ENCODE data around the gene GHRL. TPM values are rescaled to one million over a fixed set of nuclear protein-coding genes. Genes with fewer than 3 reads are reported as not detected.

GHRL gene
- total RNA-seq, 1 donor from 2014 or later, result not detected

DNA sequence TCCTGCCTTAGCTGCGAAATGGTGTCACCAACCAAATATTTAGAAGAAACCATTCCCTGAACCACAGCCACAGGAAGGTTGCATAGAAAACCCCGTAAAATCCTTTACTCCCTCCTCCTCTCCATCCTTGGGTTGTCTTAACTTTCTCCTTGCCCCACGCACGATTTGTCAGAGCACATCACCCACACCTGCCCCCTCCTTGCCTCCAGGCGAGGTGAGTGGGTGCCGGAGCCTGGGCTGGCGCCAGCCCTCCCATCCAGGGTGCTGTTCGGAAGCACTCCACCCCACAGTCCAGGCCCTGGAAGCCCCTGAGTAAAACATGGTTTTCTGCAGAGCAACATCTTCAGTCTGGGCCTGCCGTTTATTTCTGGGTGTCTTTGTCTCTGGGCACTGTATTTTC, 3.7 kb downstream of the GHRL start:
- no peaks in the 10 kb centered on the region for H3K36me3 ChIP-seq
- no peak overlapping the region for H3K4me3 ChIP-seq
- no peaks in the 10 kb centered on the region for H3K79me2 ChIP-seq (ENCODE audit: low read depth)
- H3K4me3 Mint-ChIP-seq, result no peak overlapping the region
- no peaks in the 10 kb centered on the region for H3K9me3 ChIP-seq (ENCODE audit: low read depth)
- no peak overlapping the region for H3K4me2 ChIP-seq
- no peak overlapping the region for H3K9ac ChIP-seq
- TF ChIP-seq EZH2phosphoT487 (IDR thresholded peaks at IDR 0.05), result no peak
- TF ChIP-seq CTCF (IDR thresholded peaks at IDR 0.05), result no peak
- no peak for TF ChIP-seq EZH2 (IDR thresholded peaks at IDR 0.05)
- no peak overlapping the region for H3K27ac ChIP-seq
- peaks cover 2% of the 10 kb centered on the region for H3K27me3 Mint-ChIP-seq (ENCODE audit: insufficient read depth, low read depth)
- no peaks in the 10 kb centered on the region for H3F3A ChIP-seq (ENCODE audit: low read depth)
- H3K4me1 ChIP-seq, result peaks cover 16% of the 10 kb centered on the region
- no peaks in the 10 kb centered on the region for H4K20me1 ChIP-seq (ENCODE audit: low read depth)
- H2AFZ ChIP-seq (replicated peaks), result no peak overlapping the region
- H3K9me3 Mint-ChIP-seq, result no peaks in the 10 kb centered on the region
- peaks cover 24% of the 10 kb centered on the region for H3K4me1 Mint-ChIP-seq
- no peak for DNase-seq (ENCODE audit: low spot score)
- no peaks in the 10 kb centered on the region for H3K27me3 ChIP-seq
- peaks cover 5% of the 10 kb centered on the region for H3K36me3 Mint-ChIP-seq
- H3K27ac Mint-ChIP-seq, result no peak overlapping the region

DNA sequence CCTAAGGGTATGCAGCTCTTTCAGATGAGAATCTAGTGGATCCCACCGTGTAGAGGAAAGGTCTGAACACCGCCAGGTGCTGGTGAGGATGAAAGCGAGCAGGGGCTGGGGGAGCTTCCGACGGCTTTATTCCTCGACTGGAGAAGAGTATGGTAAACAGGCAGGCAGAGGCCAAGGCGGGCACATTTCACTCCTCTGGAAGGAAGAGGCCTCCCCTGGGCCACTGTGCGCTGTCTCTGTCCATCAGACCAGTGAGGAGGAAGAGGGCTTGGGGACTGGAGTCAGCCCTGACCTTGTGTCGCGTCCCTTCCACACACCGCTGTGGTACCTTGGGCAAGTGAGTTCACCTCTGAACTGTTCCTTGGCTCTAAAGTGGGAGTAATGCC, 4.2 kb downstream of the GHRL start:
- Histone ChIP-seq H3K9ac (no peak overlapping the region), H3K27ac (no peak overlapping the region), H3K27me3 (no peaks in the 10 kb centered on the region), H3K4me2 (no peak overlapping the region), H3K4me3 (no peak overlapping the region), H3K36me3 (no peaks in the 10 kb centered on the region), H3K4me1 (peaks cover 16% of the 10 kb centered on the region), H3K79me2 (ENCODE audit: low read depth) (no peaks in the 10 kb centered on the region), H4K20me1 (ENCODE audit: low read depth) (no peaks in the 10 kb centered on the region), H3K9me3 (ENCODE audit: low read depth) (no peaks in the 10 kb centered on the region), H3F3A (ENCODE audit: low read depth) (no peaks in the 10 kb centered on the region), H2AFZ (replicated peaks) (no peak overlapping the region)
- H3K27me3 Mint-ChIP-seq (ENCODE audit: insufficient read depth, low read depth), result peaks cover 2% of the 10 kb centered on the region
- H3K27ac Mint-ChIP-seq, result no peak overlapping the region
- no peak overlapping the region for H3K4me3 Mint-ChIP-seq
- H3K9me3 Mint-ChIP-seq, result no peaks in the 10 kb centered on the region
- TF ChIP-seq CTCF (IDR thresholded peaks at IDR 0.05) (no peak), EZH2 (IDR thresholded peaks at IDR 0.05) (no peak), EZH2phosphoT487 (IDR thresholded peaks at IDR 0.05) (no peak)
- H3K4me1 Mint-ChIP-seq, result peaks cover 24% of the 10 kb centered on the region
- H3K36me3 Mint-ChIP-seq, result peaks cover 7% of the 10 kb centered on the region
- DNase-seq (ENCODE audit: low spot score), result no peak

- no peaks in the 10 kb centered on the region for H3K9me3 ChIP-seq (ENCODE audit: low read depth)
- no peak overlapping the region for H2AFZ ChIP-seq (replicated peaks)
- no peak overlapping the region for H3K4me2 ChIP-seq
- H3K36me3 ChIP-seq, result no peaks in the 10 kb centered on the region
- no peak overlapping the region for H3K4me3 ChIP-seq
- no peak overlapping the region for H3K27ac ChIP-seq
- H3K4me3 Mint-ChIP-seq, result no peak overlapping the region
- no peaks in the 10 kb centered on the region for H3F3A ChIP-seq (ENCODE audit: low read depth)
- no peaks in the 10 kb centered on the region for H3K9me3 Mint-ChIP-seq
- H3K4me1 Mint-ChIP-seq, result peaks cover 24% of the 10 kb centered on the region
- peaks cover 16% of the 10 kb centered on the region for H3K4me1 ChIP-seq
- no peaks in the 10 kb centered on the region for H3K79me2 ChIP-seq (ENCODE audit: low read depth)
- peaks cover 8% of the 10 kb centered on the region for H3K36me3 Mint-ChIP-seq
- no peak for DNase-seq (ENCODE audit: low spot score)
- H3K27me3 Mint-ChIP-seq (ENCODE audit: insufficient read depth, low read depth), result peaks cover 2% of the 10 kb centered on the region
- no peak for TF ChIP-seq EZH2phosphoT487 (IDR thresholded peaks at IDR 0.05)
- TF ChIP-seq EZH2 (IDR thresholded peaks at IDR 0.05), result no peak
- TF ChIP-seq CTCF (IDR thresholded peaks at IDR 0.05), result no peak
- H4K20me1 ChIP-seq (ENCODE audit: low read depth), result no peaks in the 10 kb centered on the region
- H3K27ac Mint-ChIP-seq, result no peak overlapping the region
- H3K9ac ChIP-seq, result no peak overlapping the region
- H3K27me3 ChIP-seq, result no peaks in the 10 kb centered on the region
These were observed 4.7 kb downstream of the GHRL start for GRCh38 chr3:10287936-10288574.
